ENCODE results near the gene ZNF124. TPM values are rescaled to one million over a fixed set of nuclear protein-coding genes. Genes with fewer than 3 reads are reported as not detected.

The ZNF124 gene
- total RNA-seq, 1 experiment from 2014 or later, result 16.3 TPM

GRCh38 chr1:247113733-247114271 lies 58.0 kb downstream of the ZNF124 start:
- CTCF ChIA-PET, result no interaction called here
- Histone ChIP-seq H3K4me2 (ENCODE audit: low read length) (no peak overlapping the region), H3K27me3 (ENCODE audit: insufficient read depth, low read length) (no peaks in the 10 kb centered on the region), H3K79me2 (ENCODE audit: insufficient read depth, low read length) (no peaks in the 10 kb centered on the region), H3K9me3 (ENCODE audit: control insufficient read depth in 1 of 2, insufficient read depth in 1 of 2, low read depth in 1 of 2, low read length in 2 of 2) (no peaks in the 10 kb centered on the region), H2AFZ (ENCODE audit: low read depth, low read length, poor library complexity, severe bottlenecking) (no peak overlapping the region), H3K27ac (ENCODE audit: low read depth, low read length) (no peak overlapping the region), H3K4me1 (ENCODE audit: control insufficient read depth in 1 of 2, insufficient read depth in 2 of 2, low read length in 2 of 2) (peaks cover 0 to 15% of the 10 kb centered on the region in 2 experiments; a peak in 1 of 4 replicates), H3K9ac (ENCODE audit: low read length) (no peak overlapping the region), H4K20me1 (ENCODE audit: insufficient read depth) (no peaks in the 10 kb centered on the region), H3K36me3 (ENCODE audit: control insufficient read depth in 1 of 2, insufficient read depth in 2 of 2, low read length in 2 of 2) (no peaks in the 10 kb centered on the region), H3K9me2 (ENCODE audit: insufficient read depth) (no peaks in the 10 kb centered on the region), H3K4me3 (replicated peaks in 1 of 2; ENCODE audit: low read depth in 1 of 2, low read length in 2 of 2) (no peak overlapping the region)
- POLR2A ChIA-PET, result no interaction called here
- RAD21 ChIA-PET (ENCODE audit: low non-redundant PET in 1 of 2, low total read pairs in 2 of 2, uncharacterized antibody in 2 of 2, unreplicated experiment in 2 of 2), result no interaction called here
- TF ChIP-seq ZNF274 (IDR thresholded peaks at IDR 0.05; ENCODE audit: low read depth, low read length) (no peak), SP1 (IDR thresholded peaks at IDR 0.05; ENCODE audit: low read depth) (no peak), SIN3A (IDR thresholded peaks at IDR 0.05; ENCODE audit: low read depth) (no peak), EGR1 (IDR thresholded peaks at IDR 0.05; ENCODE audit: low read depth) (no peak), REST (IDR thresholded peaks at IDR 0.05; ENCODE audit: low read depth) (no peak), FOSL1 (IDR thresholded peaks at IDR 0.05; ENCODE audit: low read depth) (no peak), SRF (IDR thresholded peaks at IDR 0.05; ENCODE audit: low read depth) (no peak), CBX3 (IDR thresholded peaks at IDR 0.05; ENCODE audit: low read depth) (no peak)
- ATAC-seq, result no peak
- no TSS peak for BruUV-seq (replicated peaks)
- no peak for DNase-seq (ENCODE audit: low read depth, low spot score)
- intact Hi-C loops (cut with micrococcal nuclease), result no loop called here
